Colon (tissue), 2 donors: ENCODE measurements around the gene THBS3.

Experiments used
- FAIRE-seq: peaks from 2 replicates; lab custom pipeline; 2012; peaks lifted over from hg19 to GRCh38; lab: Jason Lieb, UNC
- donor health status: control.
- donor health status: control.

The THBS3 gene

GRCh38 chr1:155187456-155187891 is 20.2 kb downstream of the THBS3 start:
- FAIRE-seq: no peak

DNA sequence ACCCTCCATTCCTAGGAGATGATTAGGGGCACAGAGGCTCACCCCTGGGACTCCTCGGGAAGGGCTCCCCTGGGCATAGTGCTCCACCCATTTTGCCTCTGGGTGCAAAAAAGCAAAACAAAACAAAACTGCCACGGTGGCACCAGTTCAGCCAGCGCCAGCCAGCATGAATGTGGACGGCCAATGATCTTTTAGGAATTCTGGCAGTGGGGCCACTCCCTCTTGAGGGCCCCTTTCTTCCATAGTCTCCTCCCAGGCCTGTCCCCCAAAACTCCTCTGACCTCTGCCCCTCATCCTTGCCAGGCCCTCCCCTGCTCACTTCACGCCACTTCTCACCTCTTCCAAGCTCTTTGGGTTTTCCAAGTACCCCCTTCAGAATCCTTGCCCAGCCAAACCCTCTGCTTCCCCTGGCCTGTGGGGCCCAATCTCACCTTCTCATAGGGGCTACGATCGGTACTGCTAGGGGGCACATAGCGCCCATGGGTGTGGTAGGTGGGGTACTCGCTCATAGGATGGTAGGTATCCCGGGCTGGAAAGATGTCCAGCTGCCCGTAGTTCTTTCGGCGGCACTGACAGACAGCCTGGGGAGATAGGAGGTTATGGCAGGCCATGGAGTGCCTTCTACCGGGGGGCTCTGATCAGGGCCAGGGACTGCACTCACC is 20.8 kb downstream of the THBS3 start:
- FAIRE-seq: no peak

DNA sequence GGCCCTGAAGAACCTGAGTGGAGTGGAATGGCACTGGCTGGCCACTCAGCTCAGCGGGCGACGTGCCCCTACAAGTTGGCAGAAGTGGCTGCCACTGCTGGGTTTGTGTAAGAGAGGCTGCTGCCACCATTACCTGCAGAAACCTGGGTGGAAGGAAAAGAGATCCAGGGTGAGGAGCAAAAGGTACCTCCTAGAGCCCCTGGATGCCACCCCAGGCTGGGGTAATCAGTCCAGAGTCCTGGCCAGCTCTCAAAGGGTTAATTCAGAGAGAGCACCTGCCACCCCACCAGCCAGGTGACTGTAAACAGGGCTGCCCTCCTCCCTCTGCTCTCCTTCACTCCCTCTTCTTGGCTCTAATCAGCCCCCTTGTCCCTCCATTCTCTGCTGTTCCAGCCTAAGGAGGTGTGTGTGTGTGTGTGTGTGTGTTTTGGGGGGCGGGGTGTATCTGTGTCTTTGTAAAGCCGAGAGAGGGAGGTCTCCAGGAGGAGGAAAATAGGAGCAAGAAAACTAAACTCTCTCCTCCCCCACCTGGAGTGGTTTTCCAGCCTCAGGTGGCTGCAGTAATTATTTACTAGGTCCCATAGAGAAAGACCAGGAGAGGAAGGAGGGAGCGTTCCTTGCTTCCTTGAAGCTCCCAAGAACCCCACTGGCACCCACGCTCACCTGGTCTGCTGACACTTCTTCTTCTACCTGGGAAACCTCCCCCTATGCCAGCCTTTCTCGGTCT is 21.5 kb downstream of the THBS3 start:
- FAIRE-seq: no peak

- FAIRE-seq: no peak
Measured at GRCh38 chr1:155185783-155186066, 22.0 kb downstream of the THBS3 start.

DNA sequence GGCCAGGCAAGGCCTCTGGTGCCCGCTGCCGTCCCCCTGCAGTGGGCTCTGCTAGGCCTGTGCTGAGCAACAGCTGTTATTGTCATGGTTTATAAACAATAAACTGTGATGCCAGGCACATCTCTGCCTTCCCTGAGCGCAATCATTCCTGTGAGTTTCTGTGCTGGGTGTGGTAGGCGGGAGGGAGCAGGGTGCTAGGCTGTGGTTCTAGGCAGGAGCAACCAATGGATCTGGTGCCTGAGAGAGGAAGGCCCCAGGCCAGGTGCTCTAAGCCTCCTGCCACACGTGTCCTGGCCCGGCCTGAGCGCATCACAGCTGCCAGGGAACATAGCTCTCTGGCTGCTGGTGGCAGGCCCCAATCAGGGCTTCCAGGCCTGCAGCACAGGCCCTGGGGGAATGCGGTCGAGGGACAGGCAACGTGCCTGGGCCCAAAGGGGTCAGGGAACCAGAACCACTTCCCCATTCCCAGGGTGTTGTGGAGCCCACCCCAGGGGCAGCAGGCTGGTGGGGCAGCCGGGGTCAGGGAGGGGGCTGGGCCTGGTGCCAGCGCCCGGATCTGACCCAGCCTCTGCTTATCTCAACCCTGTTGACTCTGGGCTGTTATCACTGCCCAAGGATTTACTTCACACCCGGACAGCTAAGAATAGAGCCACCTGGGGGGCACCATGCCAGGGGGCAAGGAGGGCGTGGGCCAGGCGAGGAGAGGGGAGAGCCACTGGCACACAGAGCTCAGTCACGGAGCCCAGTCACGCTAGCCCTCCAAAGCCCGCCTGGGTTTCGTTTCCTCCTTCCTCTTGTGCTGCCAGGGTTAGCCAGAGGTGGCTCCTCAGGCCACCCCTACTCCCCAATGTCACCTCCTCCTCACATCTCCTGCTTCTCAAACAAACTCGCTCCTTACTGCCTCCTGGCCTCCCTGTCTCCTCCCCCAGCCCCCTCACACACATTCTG is 22.6 kb downstream of the THBS3 start:
- no peak for FAIRE-seq

DNA sequence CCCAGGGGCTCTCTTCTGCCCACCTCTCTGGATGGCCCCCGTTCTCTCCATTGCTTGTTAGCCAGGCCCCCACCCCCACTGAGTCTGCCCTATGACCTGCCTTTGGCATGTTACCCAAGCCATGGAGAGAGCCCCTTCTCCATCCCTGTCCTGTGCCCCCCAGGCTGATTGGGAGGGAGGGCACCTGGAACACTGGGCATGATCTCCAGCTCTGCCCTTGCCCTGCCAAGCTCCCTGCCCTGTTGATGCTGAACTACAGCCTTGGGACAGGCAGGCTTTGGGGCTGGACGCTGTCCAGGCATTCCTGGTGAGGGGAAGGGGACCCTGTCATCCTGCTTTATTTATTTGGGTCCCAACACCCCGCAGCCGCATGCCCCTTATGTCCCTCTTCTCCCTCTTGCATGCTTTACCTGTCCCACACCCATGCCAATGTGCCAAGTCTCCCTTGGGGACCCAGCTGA is 23.3 kb downstream of the THBS3 start:
- FAIRE-seq: no peak

- no peak for FAIRE-seq
Measured at GRCh38 chr1:155183775-155184221, 23.9 kb downstream of the THBS3 start.

DNA sequence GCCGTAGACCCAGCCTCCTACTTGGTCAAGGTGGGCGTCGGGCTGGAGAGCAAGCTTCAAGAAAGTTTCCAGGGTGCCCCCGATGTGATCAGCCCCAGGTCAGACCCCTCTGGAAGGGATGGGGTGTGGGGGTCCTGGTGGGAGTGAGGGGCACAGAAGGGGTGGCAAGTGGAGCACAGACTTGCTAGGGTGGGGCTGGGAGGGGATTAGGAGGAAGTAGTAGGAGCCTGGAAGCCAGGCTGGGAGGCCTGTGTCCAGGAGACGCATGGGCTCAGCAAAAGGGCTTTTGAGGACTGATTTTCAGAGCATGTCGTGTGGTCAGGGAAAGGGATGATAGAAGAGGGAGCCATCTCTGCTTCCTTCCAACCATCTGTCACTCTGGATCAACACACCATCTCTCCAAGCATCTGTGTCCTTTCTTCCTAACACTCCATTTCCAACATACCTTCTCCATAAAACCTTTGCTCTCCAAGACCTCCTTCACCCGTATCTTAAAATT is 25.6 kb downstream of the THBS3 start:
- no peak for FAIRE-seq

GRCh38 chr1:155181371-155182051 is 26.2 kb downstream of the THBS3 start:
- FAIRE-seq: no peak

GRCh38 chr1:155179112-155180031 is 28.3 kb downstream of the THBS3 start:
- FAIRE-seq: no peak

DNA sequence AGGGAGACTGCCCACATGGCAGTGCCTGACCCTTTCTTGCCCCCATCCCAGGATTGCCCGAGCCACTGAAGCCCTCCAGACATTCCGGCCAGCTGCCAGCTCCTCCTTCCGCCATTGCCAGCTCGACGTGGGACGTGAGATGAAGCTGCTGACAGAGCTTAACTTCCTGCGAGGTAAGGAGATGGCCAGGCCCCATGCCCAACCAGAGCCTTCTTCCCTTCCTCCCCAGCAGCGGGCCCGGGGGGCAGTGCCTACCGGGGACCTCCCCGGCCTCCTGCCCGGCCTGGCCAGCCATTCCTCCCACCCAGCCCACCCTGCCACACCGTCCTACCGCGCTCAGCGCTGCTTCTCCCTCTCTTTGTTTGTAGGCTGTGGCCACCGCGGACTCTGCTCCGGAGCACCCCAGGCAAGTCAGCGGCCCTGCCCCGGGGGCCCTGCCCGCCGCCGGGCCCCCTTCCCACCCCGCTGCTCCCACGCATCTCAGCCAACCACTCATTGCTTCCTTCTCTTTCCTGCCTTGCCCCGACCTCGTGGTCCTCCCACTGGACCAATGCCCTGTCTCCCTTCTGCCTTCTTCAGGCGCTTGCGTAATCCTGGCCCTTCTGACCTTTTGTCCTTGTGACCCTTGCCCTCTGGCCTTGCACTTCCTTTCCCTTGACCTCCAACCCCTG is 29.1 kb downstream of the THBS3 start:
- no peak for FAIRE-seq

DNA sequence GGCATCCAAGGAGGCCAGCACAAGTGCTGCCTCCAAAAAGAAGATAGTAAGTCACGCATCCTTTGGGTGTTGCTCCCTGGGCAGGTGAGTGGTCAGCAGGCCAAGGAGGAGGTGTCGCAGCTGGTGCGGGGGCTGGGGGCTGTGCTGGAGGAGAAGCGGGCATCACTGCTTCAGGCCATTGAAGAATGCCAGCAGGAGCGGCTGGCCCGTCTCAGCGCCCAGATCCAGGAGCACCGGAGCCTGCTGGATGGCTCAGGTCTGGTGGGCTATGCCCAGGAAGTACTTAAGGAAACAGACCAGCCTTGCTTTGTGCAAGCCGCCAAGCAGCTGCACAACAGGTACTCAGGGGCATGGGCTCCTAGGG is 29.8 kb downstream of the THBS3 start:
- FAIRE-seq: no peak

DNA sequence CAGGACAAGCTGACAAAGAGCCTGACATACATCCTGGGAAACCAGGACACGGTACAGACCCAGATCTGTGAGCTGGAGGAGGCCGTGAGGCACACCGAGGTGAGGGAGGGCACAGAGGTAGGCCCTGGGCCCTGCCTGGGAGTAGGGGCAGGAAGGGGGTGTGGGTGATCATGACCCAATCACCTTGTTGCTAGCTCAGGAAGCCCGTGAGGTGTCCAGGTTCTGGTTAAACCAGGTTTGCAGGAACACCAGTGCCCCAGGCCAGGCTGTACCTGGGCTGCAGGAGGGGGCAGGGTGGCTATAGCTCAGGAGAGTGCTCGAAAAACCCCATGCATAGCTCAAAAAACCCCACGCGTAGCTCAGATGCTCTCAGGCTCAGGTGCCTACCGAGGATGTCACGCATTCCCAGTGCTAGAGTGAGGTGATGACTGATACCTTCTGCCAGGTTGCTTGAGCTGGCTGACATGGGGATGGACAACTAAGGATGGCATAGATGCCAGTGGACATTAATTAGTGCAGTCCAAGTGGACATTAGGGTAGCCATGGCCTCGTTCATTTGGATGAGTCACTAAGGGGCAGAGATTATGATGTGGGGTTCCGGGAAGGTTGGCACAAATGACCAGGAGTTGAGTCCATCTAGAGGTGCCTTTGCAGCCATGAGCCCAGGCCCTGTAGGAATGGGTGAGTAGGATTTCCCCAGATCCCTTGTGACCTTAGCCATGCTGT is 30.3 kb downstream of the THBS3 start:
- FAIRE-seq: no peak

DNA sequence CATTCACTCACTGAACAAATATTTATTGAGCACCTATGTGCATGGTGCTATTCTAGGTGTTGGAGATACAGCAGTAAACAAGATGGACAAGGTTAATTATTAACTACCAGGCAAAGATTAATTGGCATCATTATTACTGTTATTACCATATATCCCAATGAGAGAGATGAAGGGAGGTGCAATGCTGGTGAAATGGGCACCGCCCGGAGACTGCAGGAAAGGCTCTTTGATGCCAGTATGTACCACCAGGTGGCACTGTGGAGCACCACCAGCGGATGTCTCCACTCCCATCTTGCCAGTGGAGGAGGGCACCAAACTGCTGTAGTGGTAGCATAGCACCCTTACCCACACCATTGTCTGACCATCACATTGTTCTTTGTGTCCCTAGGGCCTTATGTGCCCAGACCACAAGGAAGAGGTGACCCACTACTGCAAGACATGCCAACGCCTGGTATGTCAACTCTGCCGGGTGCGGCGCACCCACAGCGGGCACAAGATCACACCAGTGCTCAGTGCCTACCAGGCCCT is 31.1 kb downstream of the THBS3 start:
- no peak for FAIRE-seq

- no peak for FAIRE-seq
Measured at GRCh38 chr1:155175927-155176371, 31.7 kb downstream of the THBS3 start.

- no peak for FAIRE-seq
Measured at GRCh38 chr1:155175281-155175926, 32.3 kb downstream of the THBS3 start.

DNA sequence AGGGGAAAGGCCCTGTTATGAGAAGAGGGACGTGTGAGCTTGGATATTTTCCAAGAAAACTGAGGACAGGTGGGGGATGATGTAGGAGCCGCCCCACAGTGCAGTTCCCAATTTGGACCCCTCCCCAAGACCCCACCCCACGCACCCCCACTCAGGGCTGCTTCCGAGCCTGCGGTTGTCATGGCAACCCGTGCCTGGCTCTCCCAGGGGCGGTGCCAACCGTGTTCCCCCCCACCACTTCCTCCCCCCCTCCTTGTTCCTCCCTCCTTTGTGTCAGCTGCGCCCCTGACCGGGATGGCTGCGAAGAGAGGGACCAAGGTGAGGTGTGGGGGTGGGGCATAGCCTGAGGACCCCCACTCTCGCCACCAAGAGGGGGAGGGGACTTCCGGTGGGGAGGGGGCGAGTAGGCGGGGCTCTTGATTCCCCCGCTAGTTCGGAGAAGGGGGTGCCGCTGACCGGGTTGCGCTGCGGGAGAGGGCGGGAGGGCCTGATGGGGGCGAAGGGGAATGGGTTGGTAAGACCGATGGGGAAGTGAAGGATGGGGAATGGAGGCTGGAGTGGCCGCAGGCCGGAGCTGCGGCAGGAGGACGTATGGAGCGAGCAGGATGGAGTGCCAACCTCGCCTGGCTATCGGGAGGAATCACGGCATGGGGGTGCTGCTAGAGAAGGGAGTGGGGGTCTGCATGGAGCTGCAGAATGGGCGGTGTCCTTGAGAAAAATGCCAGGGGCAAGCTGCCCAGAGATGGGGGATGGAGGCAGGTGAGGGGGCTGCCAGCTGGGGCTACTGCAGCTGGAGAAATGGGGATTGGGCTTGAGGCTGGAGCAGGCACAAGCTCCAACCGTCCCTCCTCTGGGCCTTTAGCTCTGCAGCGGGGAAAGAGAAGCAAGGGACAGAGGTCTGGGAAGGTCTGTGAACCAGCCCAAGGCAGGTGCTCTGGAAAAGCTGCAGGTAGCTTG is 33.1 kb downstream of the THBS3 start:
- no peak for FAIRE-seq
